Measurements from ENCODE around the gene PLEKHN1.
A peak's percentile ranks its signal among the peaks of the same experiment; 100 is the strongest.
"Not testable (repeated sequence)": the region's sequence is repeated elsewhere in the genome, so short reads cannot be mapped to it uniquely, and the experiment has no call there.

Gene PLEKHN1

GRCh38 chr1:1006305-1007159 lies 40.2 kb downstream of the PLEKHN1 start:
- FAIRE-seq (no peak), DNase-seq (ENCODE audit: insufficient read length, low spot score) (no peak)
- TF ChIP-seq POLR2AphosphoS5 (IDR thresholded peaks at IDR 0.05; ENCODE audit: low read depth, low read length): no peak

DNA sequence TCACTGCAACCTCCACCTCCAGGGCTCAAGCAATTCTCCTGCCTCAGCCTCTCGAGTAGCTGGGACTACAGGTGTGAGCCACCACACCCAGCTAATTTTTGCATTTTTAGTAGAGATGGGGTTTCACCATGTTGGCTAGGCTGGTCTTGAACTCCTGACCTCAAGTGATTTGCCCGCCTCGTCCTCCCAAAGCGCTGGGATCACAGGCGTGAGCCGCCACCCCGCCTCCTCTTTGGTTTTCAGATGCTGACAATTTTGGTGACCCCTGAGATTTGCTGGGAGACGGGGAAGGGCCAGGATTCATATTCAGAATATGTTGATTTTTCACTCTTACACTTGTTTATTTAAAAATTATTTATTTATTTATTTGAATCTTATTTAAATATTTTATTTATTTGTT lies 43.8 kb downstream of the PLEKHN1 start:
- FAIRE-seq; DNase-seq (ENCODE audit: insufficient read length, low spot score): not testable (repeated sequence)

- FAIRE-seq (no peak), DNase-seq (ENCODE audit: insufficient read length, low spot score) (no peak)
- no peak for TF ChIP-seq POLR2AphosphoS5 (IDR thresholded peaks at IDR 0.05; ENCODE audit: low read depth, low read length)
- no peak for TF ChIP-seq SPI1 (IDR thresholded peaks at IDR 0.05; ENCODE audit: low read depth, low read length)
- no peak for TF ChIP-seq POU2F2 (IDR thresholded peaks at IDR 0.05; ENCODE audit: low read depth, low read length)
- TF ChIP-seq POLR2A (IDR thresholded peaks at IDR 0.05; ENCODE audit: low read depth, low read length): no peak
- TF ChIP-seq TAF1 (IDR thresholded peaks at IDR 0.05; ENCODE audit: low read depth, low read length): no peak
- no peak for TF ChIP-seq PAX5 (IDR thresholded peaks at IDR 0.05; ENCODE audit: insufficient read depth, low read length, severe bottlenecking)
Measured at GRCh38 chr1:1011396-1011949, 45.2 kb downstream of the PLEKHN1 start.

DNA sequence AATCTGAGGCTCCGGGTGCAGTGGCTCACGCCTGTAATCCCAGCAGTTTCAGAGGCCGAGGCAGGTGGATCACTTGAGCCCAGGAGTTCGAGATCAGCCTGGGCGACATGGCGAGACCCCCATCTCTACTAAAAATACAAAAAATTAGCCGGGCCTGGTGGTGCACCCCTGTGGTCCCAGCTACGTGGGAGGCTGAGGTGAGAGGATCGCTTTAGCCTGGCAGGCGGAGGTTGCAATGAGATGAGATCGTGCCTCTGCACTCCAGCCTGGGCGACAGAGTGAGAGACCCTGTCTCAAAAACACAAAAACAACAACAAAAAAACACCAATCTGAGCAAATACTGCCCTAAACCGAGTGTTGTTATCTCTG lies 46.4 kb downstream of the PLEKHN1 start:
- not testable (repeated sequence) for DNase-seq (ENCODE audit: insufficient read length, low spot score); FAIRE-seq

DNA sequence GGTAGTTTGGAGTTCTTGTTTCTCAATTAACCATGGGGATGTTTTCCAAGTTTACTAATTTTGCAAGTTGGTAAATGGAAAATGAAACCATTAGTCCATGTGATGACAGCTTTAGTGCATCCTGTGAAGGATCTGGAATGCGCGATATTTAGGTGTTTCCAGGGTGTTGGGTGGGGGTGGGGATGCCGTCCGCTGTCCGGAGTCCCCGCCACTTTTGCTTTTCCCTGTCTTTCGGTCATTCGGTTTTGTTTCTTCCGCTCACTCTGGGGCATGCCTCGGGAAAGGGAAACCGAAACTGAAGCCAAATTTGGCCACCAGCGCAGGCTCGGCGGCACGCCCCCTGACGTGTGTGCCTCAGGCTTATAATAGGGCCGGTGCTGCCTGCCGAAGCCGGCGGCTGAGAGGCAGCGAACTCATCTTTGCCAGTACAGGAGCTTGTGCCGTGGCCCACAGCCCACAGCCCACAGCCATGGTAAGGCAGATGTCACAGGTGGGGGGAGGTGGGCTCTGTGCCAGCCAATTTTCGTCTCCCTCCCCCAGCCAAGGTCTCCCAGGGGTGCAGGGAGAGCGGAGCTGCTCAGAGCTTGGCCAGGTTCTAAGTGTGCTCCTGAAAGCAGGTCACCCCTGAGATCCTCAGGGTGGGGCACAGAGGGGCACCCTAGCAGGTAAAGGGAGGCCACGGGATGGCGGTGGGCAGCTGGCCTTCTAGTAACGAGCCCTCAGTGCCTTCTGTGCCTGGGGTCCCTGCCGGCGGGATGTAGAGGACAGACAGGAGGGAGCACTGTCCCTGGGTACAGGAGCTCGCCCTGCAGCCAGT lies 47.0 kb downstream of the PLEKHN1 start, which contains the start of gene ISG15:
Gene ISG15 (plus strand): TSS at position 393 of the 817 bp plus-strand sequence. CDS start 77 bp downstream, at position 470.
- FAIRE-seq (peak; percentile 90), DNase-seq (ENCODE audit: insufficient read length, low spot score) (peak; percentile 80)
- no peak for TF ChIP-seq SPI1 (IDR thresholded peaks at IDR 0.05; ENCODE audit: low read depth, low read length)
- peak; percentile 66 for TF ChIP-seq POLR2AphosphoS5 (IDR thresholded peaks at IDR 0.05; ENCODE audit: low read depth, low read length)
- peak; percentile 74 for TF ChIP-seq POLR2A (IDR thresholded peaks at IDR 0.05; ENCODE audit: low read depth, low read length)

DNA sequence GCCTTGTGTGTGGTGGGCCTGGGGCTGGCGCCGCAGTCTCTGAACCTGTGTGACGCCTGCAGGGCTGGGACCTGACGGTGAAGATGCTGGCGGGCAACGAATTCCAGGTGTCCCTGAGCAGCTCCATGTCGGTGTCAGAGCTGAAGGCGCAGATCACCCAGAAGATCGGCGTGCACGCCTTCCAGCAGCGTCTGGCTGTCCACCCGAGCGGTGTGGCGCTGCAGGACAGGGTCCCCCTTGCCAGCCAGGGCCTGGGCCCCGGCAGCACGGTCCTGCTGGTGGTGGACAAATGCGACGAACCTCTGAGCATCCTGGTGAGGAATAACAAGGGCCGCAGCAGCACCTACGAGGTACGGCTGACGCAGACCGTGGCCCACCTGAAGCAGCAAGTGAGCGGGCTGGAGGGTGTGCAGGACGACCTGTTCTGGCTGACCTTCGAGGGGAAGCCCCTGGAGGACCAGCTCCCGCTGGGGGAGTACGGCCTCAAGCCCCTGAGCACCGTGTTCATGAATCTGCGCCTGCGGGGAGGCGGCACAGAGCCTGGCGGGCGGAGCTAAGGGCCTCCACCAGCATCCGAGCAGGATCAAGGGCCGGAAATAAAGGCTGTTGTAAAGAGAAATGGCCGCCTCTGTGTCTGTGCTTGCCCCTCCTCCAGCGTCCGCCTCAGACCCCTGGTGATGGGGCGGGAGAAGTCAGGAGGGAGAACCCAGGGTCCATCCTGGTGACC lies 47.8 kb downstream of the PLEKHN1 start:
- DNase-seq (ENCODE audit: insufficient read length, low spot score) (no peak), FAIRE-seq (no peak)
- TF ChIP-seq PAX5 (IDR thresholded peaks at IDR 0.05; ENCODE audit: insufficient read depth, low read length, severe bottlenecking) (no peak), POLR2A (IDR thresholded peaks at IDR 0.05; ENCODE audit: low read depth, low read length) (no peak), POLR2AphosphoS5 (IDR thresholded peaks at IDR 0.05; ENCODE audit: low read depth, low read length) (no peak), SPI1 (IDR thresholded peaks at IDR 0.05; ENCODE audit: low read depth, low read length) (no peak), TAF1 (IDR thresholded peaks at IDR 0.05; ENCODE audit: low read depth, low read length) (no peak), POU2F2 (IDR thresholded peaks at IDR 0.05; ENCODE audit: low read depth, low read length) (no peak)

- DNase-seq (ENCODE audit: insufficient read length, low spot score): no peak
- peak; percentile 28 for FAIRE-seq
- TF ChIP-seq SPI1 (IDR thresholded peaks at IDR 0.05; ENCODE audit: low read depth, low read length) (no peak), TAF1 (IDR thresholded peaks at IDR 0.05; ENCODE audit: low read depth, low read length) (no peak), POU2F2 (IDR thresholded peaks at IDR 0.05; ENCODE audit: low read depth, low read length) (no peak), PAX5 (IDR thresholded peaks at IDR 0.05; ENCODE audit: insufficient read depth, low read length, severe bottlenecking) (no peak), POLR2AphosphoS5 (IDR thresholded peaks at IDR 0.05; ENCODE audit: low read depth, low read length) (no peak), POLR2A (IDR thresholded peaks at IDR 0.05; ENCODE audit: low read depth, low read length) (no peak)
Measured at GRCh38 chr1:1014799-1015681, 48.8 kb downstream of the PLEKHN1 start.

GRCh38 chr1:1017397-1018320 lies 51.4 kb downstream of the PLEKHN1 start:
- DNase-seq (ENCODE audit: insufficient read length, low spot score); FAIRE-seq: not testable (repeated sequence)

DNA sequence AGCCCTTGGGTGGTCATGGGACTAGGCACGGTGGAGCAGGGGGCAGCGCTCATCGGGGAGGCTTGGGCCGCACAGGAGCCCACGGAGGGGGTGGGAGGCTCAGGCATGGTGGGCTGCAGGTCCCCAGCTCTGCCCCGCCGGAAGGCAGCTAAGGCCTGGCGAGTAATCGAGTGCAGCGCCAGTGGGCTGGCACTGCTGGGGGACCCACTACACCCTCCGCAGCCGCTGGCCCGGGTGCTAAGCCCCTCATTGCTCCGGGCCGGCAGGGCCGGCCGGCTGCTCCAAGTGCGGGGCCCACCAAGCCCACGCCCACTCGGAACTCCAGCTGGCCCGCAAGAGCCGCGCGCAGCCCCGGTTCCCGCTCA lies 52.0 kb downstream of the PLEKHN1 start:
- not testable (repeated sequence) for DNase-seq (ENCODE audit: insufficient read length, low spot score); FAIRE-seq
